Middle frontal gyrus (tissue), 1 donor: ENCODE measurements around the gene CNGB1.
"Not testable (repeated sequence)": the region's sequence is repeated elsewhere in the genome, so short reads cannot be mapped to it uniquely, and the experiment has no call there.

Experiments
- DNase-seq: peaks from one replicate; pipeline ENCODE4 v3.0.0-alpha.2; 2015; ENCODE audit warnings: low spot score; ENCODE audit errors: extremely low spot score

CNGB1 gene

GRCh38 chr16:57938484-57938883, 32.4 kb downstream of the CNGB1 start:
- no peak for DNase-seq

- DNase-seq: no peak
Observed at GRCh38 chr16:57937861-57938260, 33.1 kb downstream of the CNGB1 start.

- no peak for DNase-seq
Observed at GRCh38 chr16:57935904-57936303, 35.0 kb downstream of the CNGB1 start.

GRCh38 chr16:57930533-57930932, 40.4 kb downstream of the CNGB1 start:
- no peak for DNase-seq

GRCh38 chr16:57929250-57929649, 41.7 kb downstream of the CNGB1 start:
- no peak for DNase-seq

GRCh38 chr16:57926041-57926440, 44.9 kb downstream of the CNGB1 start:
- no peak for DNase-seq

- no peak for DNase-seq
Observed at GRCh38 chr16:57925310-57925709, 45.6 kb downstream of the CNGB1 start.

- DNase-seq: no peak
Observed at GRCh38 chr16:57924514-57924913, 46.4 kb downstream of the CNGB1 start.

- no peak for DNase-seq
Observed at GRCh38 chr16:57923841-57924240, 47.1 kb downstream of the CNGB1 start.

- no peak for DNase-seq
Observed at GRCh38 chr16:57923418-57923817, 47.5 kb downstream of the CNGB1 start.

GRCh38 chr16:57920880-57921229, 50.1 kb downstream of the CNGB1 start:
- no peak for DNase-seq

GRCh38 chr16:57920215-57920879, 50.6 kb downstream of the CNGB1 start:
- no peak for DNase-seq

GRCh38 chr16:57918994-57919393, 51.9 kb downstream of the CNGB1 start:
- DNase-seq: no peak

- DNase-seq: no peak
Observed at GRCh38 chr16:57918444-57918843, 52.5 kb downstream of the CNGB1 start.

GRCh38 chr16:57917929-57918328, 53.0 kb downstream of the CNGB1 start:
- not testable (repeated sequence) for DNase-seq

GRCh38 chr16:57917489-57917888, 53.4 kb downstream of the CNGB1 start:
- DNase-seq: not testable (repeated sequence)

GRCh38 chr16:57916735-57917438, 54.0 kb downstream of the CNGB1 start:
- no peak for DNase-seq

GRCh38 chr16:57915811-57916488, 55.0 kb downstream of the CNGB1 start:
- DNase-seq: no peak

GRCh38 chr16:57915267-57915666, 55.7 kb downstream of the CNGB1 start:
- DNase-seq: no peak

- no peak for DNase-seq
Observed at GRCh38 chr16:57914244-57915173, 56.4 kb downstream of the CNGB1 start.

- DNase-seq: no peak
Observed at GRCh38 chr16:57912529-57913260, 58.2 kb downstream of the CNGB1 start.
